ENCODE data around the gene CDKAL1.

DNA sequence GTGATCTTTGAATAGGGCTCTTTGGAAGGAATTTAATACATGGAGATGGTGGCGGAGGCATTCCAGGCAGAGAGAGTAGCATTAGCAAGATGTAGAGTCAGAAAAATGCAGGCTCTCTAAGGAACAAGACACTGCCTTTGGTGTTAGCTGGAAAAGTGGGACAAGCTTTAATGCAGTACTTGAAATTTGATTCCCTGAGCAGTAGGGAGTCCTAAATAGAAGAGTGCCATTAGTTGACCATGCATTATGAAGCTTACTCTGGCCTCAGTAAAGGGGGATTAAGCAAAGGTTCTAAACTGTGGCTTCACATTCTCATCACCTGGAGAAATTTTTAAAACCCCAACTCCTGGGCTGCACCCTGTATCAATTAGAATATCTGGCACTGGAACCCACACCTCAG is 564.5 kb downstream of the CDKAL1 start:
- TF ChIP-seq, protein P1, sequence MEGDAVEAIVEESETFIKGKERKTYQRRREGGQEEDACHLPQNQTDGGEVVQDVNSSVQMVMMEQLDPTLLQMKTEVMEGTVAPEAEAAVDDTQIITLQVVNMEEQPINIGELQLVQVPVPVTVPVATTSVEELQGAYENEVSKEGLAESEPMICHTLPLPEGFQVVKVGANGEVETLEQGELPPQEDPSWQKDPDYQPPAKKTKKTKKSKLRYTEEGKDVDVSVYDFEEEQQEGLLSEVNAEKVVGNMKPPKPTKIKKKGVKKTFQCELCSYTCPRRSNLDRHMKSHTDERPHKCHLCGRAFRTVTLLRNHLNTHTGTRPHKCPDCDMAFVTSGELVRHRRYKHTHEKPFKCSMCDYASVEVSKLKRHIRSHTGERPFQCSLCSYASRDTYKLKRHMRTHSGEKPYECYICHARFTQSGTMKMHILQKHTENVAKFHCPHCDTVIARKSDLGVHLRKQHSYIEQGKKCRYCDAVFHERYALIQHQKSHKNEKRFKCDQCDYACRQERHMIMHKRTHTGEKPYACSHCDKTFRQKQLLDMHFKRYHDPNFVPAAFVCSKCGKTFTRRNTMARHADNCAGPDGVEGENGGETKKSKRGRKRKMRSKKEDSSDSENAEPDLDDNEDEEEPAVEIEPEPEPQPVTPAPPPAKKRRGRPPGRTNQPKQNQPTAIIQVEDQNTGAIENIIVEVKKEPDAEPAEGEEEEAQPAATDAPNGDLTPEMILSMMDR (IDR thresholded peaks at IDR 0.05; ENCODE audit: control extremely low read depth in 1 of 3, insufficient read depth in 1 of 3, low read depth in 1 of 3, low read length in 3 of 3) = no peak
- TF ChIP-seq TAF1 (IDR thresholded peaks at IDR 0.05; ENCODE audit: low read depth, low read length) (no peak), HDAC2 (IDR thresholded peaks at IDR 0.05; ENCODE audit: borderline replicate concordance in 1 of 2, low read depth in 2 of 2, low read length in 2 of 2) (no peak), EGR1 (IDR thresholded peaks at IDR 0.05; ENCODE audit: borderline replicate concordance, low read depth, low read length) (no peak), GABPA (IDR thresholded peaks at IDR 0.05; ENCODE audit: borderline replicate concordance, insufficient read depth, low read length) (no peak), EZH2 (IDR thresholded peaks at IDR 0.05; ENCODE audit: low read depth, low read length, severe bottlenecking) (no peak), CREB1 (IDR thresholded peaks at IDR 0.05) (no peak), EP300 (IDR thresholded peaks at IDR 0.05; ENCODE audit: borderline replicate concordance in 1 of 2, low read depth in 2 of 2, low read length in 2 of 2) (no peak)
- TF ChIP-seq, protein P2, sequence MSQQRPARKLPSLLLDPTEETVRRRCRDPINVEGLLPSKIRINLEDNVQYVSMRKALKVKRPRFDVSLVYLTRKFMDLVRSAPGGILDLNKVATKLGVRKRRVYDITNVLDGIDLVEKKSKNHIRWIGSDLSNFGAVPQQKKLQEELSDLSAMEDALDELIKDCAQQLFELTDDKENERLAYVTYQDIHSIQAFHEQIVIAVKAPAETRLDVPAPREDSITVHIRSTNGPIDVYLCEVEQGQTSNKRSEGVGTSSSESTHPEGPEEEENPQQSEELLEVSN (IDR thresholded peaks at IDR 0.05) = no peak
- TF ChIP-seq, protein P3, sequence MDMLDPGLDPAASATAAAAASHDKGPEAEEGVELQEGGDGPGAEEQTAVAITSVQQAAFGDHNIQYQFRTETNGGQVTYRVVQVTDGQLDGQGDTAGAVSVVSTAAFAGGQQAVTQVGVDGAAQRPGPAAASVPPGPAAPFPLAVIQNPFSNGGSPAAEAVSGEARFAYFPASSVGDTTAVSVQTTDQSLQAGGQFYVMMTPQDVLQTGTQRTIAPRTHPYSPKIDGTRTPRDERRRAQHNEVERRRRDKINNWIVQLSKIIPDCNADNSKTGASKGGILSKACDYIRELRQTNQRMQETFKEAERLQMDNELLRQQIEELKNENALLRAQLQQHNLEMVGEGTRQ (IDR thresholded peaks at IDR 0.05; ENCODE audit: low read length) = no peak

All from H1 (cell line).